Measurements from ENCODE around the gene WASHC2A.
A peak's percentile ranks its signal among the peaks of the same experiment; 100 is the strongest.
"Not testable (repeated sequence)": the region's sequence is repeated elsewhere in the genome, so short reads cannot be mapped to it uniquely, and the experiment has no call there.

WASHC2A gene

GRCh38 chr10:50067546-50068351 is at the start of gene WASHC2A:
WASHC2A (plus strand) TSS chr10:50067954; CDS start chr10:50068006, 52 bp downstream.
- peak; percentile 22 for DNase-seq (ENCODE audit: low read depth, low spot score)

- DNase-seq (ENCODE audit: low read depth, low spot score) = not testable (repeated sequence)
Observed at GRCh38 chr10:50019279-50019678, 48.5 kb upstream of the WASHC2A start.

GRCh38 chr10:50020451-50021024 is 47.2 kb upstream of the WASHC2A start:
- DNase-seq (ENCODE audit: low read depth, low spot score) = not testable (repeated sequence)

GRCh38 chr10:50021646-50022045 is 46.1 kb upstream of the WASHC2A start:
- DNase-seq (ENCODE audit: low read depth, low spot score) = no peak

GRCh38 chr10:50024716-50025383 is 42.9 kb upstream of the WASHC2A start:
- not testable (repeated sequence) for DNase-seq (ENCODE audit: low read depth, low spot score)

- no peak for DNase-seq (ENCODE audit: low read depth, low spot score)
Observed at GRCh38 chr10:50025627-50026026, 42.1 kb upstream of the WASHC2A start.

GRCh38 chr10:50027195-50027594 is 40.6 kb upstream of the WASHC2A start:
- DNase-seq (ENCODE audit: low read depth, low spot score) = no peak

GRCh38 chr10:50033481-50033880 is 34.3 kb upstream of the WASHC2A start:
- DNase-seq (ENCODE audit: low read depth, low spot score) = no peak

GRCh38 chr10:50035337-50035736 is 32.4 kb upstream of the WASHC2A start:
- DNase-seq (ENCODE audit: low read depth, low spot score) = not testable (repeated sequence)

GRCh38 chr10:50044941-50045664 is 22.7 kb upstream of the WASHC2A start:
- no peak for DNase-seq (ENCODE audit: low read depth, low spot score)

GRCh38 chr10:50046457-50046856 is 21.3 kb upstream of the WASHC2A start:
- not testable (repeated sequence) for DNase-seq (ENCODE audit: low read depth, low spot score)

GRCh38 chr10:50047594-50047993 is 20.2 kb upstream of the WASHC2A start:
- DNase-seq (ENCODE audit: low read depth, low spot score) = not testable (repeated sequence)

- not testable (repeated sequence) for DNase-seq (ENCODE audit: low read depth, low spot score)
Observed at GRCh38 chr10:50051995-50052660, 15.6 kb upstream of the WASHC2A start.

- not testable (repeated sequence) for DNase-seq (ENCODE audit: low read depth, low spot score)
Observed at GRCh38 chr10:50052778-50053376, 14.9 kb upstream of the WASHC2A start.

- DNase-seq (ENCODE audit: low read depth, low spot score) = not testable (repeated sequence)
Observed at GRCh38 chr10:50055494-50056292, 12.1 kb upstream of the WASHC2A start.

GRCh38 chr10:50056654-50057053 is 11.1 kb upstream of the WASHC2A start:
- not testable (repeated sequence) for DNase-seq (ENCODE audit: low read depth, low spot score)

GRCh38 chr10:50058727-50059126 is 9.0 kb upstream of the WASHC2A start:
- DNase-seq (ENCODE audit: low read depth, low spot score) = not testable (repeated sequence)

GRCh38 chr10:50059946-50060345 is 7.8 kb upstream of the WASHC2A start:
- not testable (repeated sequence) for DNase-seq (ENCODE audit: low read depth, low spot score)

- DNase-seq (ENCODE audit: low read depth, low spot score) = not testable (repeated sequence)
Observed at GRCh38 chr10:50061548-50061947, 6.2 kb upstream of the WASHC2A start.

GRCh38 chr10:50063100-50063499 is 4.7 kb upstream of the WASHC2A start:
- no peak for DNase-seq (ENCODE audit: low read depth, low spot score)

All from brain pericyte (primary cell).